SU-DHL-6 (cell line): Measurements from ENCODE around the gene C1QTNF8.

Experiments used
- H2AFZ ChIP-seq: fragments of 200-600 bp; sonication (generic); 2 replicates; pipeline ENCODE4 v1.6.1; 2014; ENCODE audit warnings: low read depth, mild to moderate bottlenecking, moderate library complexity, mixed read lengths, antibody characterized with exemption, low read length; ENCODE audit not compliant: severe bottlenecking
- H3F3A ChIP-seq: fragments of 200-600 bp; shearing (Covaris generic); 2 replicates; pipeline ENCODE4 v1.6.0; 2016; ENCODE audit warnings: antibody characterized with exemption, mild to moderate bottlenecking; ENCODE audit not compliant: insufficient read depth
- H3K27ac ChIP-seq: fragments of 200-600 bp; sonication (generic); 2 replicates; pipeline ENCODE4 v1.5.1; 2016; ENCODE audit warnings: low read depth, mild to moderate bottlenecking, low read length, moderate library complexity, mixed read lengths
- H3K27me3 ChIP-seq: fragments of 200-600 bp; sonication (generic), shearing (Covaris generic); 2 replicates; pipeline ENCODE4 v1.6.0; 2014; ENCODE audit warnings: mild to moderate bottlenecking, low read length
- H3K36me3 ChIP-seq: fragments of 200-600 bp; sonication (generic); 2 replicates; pipeline ENCODE4 v1.6.1; 2014; ENCODE audit warnings: mild to moderate bottlenecking, low read length, mixed read lengths
- H3K4me2 ChIP-seq: fragments of 300-600, 200-600 bp; shearing (Covaris generic), sonication (generic); 2 replicates; pipeline ENCODE4 v1.6.0; 2014; ENCODE audit warnings: low read length, low read depth, mild to moderate bottlenecking; ENCODE audit not compliant: poor library complexity, severe bottlenecking
- H3K4me3 ChIP-seq: fragments of 200-600 bp; sonication (generic); 2 replicates; pipeline ENCODE4 v1.5.1; 2014; ENCODE audit warnings: antibody characterized with exemption, low read length, mild to moderate bottlenecking, mixed read lengths; ENCODE audit not compliant: insufficient read depth, poor library complexity, severe bottlenecking
- H3K79me2 ChIP-seq: fragments of 200-600 bp; sonication (generic); 2 replicates; pipeline ENCODE4 v1.6.1; 2014; ENCODE audit warnings: mild to moderate bottlenecking, low read length, moderate library complexity; ENCODE audit not compliant: insufficient read depth
- H3K9ac ChIP-seq: fragments of 200-600 bp; sonication (generic); 2 replicates; pipeline ENCODE4 v1.7.0; 2014; ENCODE audit warnings: mild to moderate bottlenecking, low read length
- H3K9me2 ChIP-seq: fragments of 200-600 bp; sonication (generic); replicated peaks from 2 replicates; pipeline ENCODE4 v1.6.1; 2014; ENCODE audit warnings: low read length; ENCODE audit not compliant: insufficient read depth
- H3K9me3 ChIP-seq: fragments of 200-600 bp; sonication (generic); 2 replicates; pipeline ENCODE4 v1.6.1; 2014; ENCODE audit warnings: low read length, mixed read lengths; ENCODE audit not compliant: insufficient read depth
- H4K20me1 ChIP-seq: fragments of 200-600 bp; sonication (generic); 2 replicates; pipeline ENCODE4 v1.6.1; 2014; ENCODE audit warnings: low read depth, mild to moderate bottlenecking, antibody characterized with exemption, low read length, moderate library complexity, mixed read lengths
- CTCF ChIP-seq: fragments of 200-600 bp; sonication (generic); IDR thresholded peaks from one replicate; pipeline ENCODE4 v1.5.1; 2017; ENCODE audit warnings: antibody characterized with exemption, mild to moderate bottlenecking, low read length, moderate library complexity; ENCODE audit not compliant: insufficient read depth, poor library complexity, severe bottlenecking
- EZH2phosphoT487 ChIP-seq: fragments of 200-600 bp; sonication (generic), shearing (Covaris generic); conservative IDR thresholded peaks from 2 replicates; pipeline ENCODE4 v1.6.1; 2018; ENCODE audit warnings: mild to moderate bottlenecking, antibody characterized with exemption, low read length, moderate library complexity, mixed read lengths

C1QTNF8 gene

GRCh38 chr16:1080801-1081733, 15.0 kb downstream of the C1QTNF8 start:
- Histone ChIP-seq H3K4me2 (no peak overlapping the region), H3K27ac (no peak overlapping the region), H3F3A (no peaks in the 10 kb centered on the region), H3K4me3 (no peak overlapping the region), H3K9me2 (no peaks in the 10 kb centered on the region), H3K9me3 (no peaks in the 10 kb centered on the region), H2AFZ (no peak overlapping the region), H3K27me3 (no peaks in the 10 kb centered on the region), H3K79me2 (no peaks in the 10 kb centered on the region), H3K9ac (no peak overlapping the region), H4K20me1 (no peaks in the 10 kb centered on the region), H3K36me3 (no peaks in the 10 kb centered on the region)
- TF ChIP-seq CTCF (no peak), EZH2phosphoT487 (no peak)

GRCh38 chr16:1079786-1080525, 16.1 kb downstream of the C1QTNF8 start:
- H3K27me3 ChIP-seq = no peaks in the 10 kb centered on the region
- H2AFZ ChIP-seq = no peak overlapping the region
- no peak overlapping the region for H3K4me3 ChIP-seq
- H3K9ac ChIP-seq = no peak overlapping the region
- no peaks in the 10 kb centered on the region for H3K9me3 ChIP-seq
- H3F3A ChIP-seq = no peaks in the 10 kb centered on the region
- H3K36me3 ChIP-seq = no peaks in the 10 kb centered on the region
- TF ChIP-seq EZH2phosphoT487 (no peak), CTCF (no peak)
- H3K9me2 ChIP-seq = no peaks in the 10 kb centered on the region
- H3K4me2 ChIP-seq = no peak overlapping the region
- H4K20me1 ChIP-seq = no peaks in the 10 kb centered on the region
- no peak overlapping the region for H3K27ac ChIP-seq
- H3K79me2 ChIP-seq = no peaks in the 10 kb centered on the region

- Histone ChIP-seq H3K9ac (no peak overlapping the region), H3K9me2 (no peaks in the 10 kb centered on the region), H3K79me2 (no peaks in the 10 kb centered on the region), H3K27ac (no peak overlapping the region), H3K36me3 (no peaks in the 10 kb centered on the region), H3K27me3 (no peaks in the 10 kb centered on the region), H3F3A (no peaks in the 10 kb centered on the region), H4K20me1 (no peaks in the 10 kb centered on the region), H3K4me3 (no peak overlapping the region), H3K9me3 (no peaks in the 10 kb centered on the region), H3K4me2 (no peak overlapping the region), H2AFZ (no peak overlapping the region)
- TF ChIP-seq CTCF = no peak
- no peak for TF ChIP-seq EZH2phosphoT487
Measured at GRCh38 chr16:1079341-1079740, 16.7 kb downstream of the C1QTNF8 start.
